ENCODE data around the gene KRTAP5-3. TPM values are rescaled to one million over a fixed set of nuclear protein-coding genes. Genes with fewer than 3 reads are reported as not detected.

Gene KRTAP5-3
- total and polyA plus RNA-seq, 2 of the 8 experiments (the other 6 are each of a cell fraction or from before 2014, with no cell fraction given): not detected

DNA sequence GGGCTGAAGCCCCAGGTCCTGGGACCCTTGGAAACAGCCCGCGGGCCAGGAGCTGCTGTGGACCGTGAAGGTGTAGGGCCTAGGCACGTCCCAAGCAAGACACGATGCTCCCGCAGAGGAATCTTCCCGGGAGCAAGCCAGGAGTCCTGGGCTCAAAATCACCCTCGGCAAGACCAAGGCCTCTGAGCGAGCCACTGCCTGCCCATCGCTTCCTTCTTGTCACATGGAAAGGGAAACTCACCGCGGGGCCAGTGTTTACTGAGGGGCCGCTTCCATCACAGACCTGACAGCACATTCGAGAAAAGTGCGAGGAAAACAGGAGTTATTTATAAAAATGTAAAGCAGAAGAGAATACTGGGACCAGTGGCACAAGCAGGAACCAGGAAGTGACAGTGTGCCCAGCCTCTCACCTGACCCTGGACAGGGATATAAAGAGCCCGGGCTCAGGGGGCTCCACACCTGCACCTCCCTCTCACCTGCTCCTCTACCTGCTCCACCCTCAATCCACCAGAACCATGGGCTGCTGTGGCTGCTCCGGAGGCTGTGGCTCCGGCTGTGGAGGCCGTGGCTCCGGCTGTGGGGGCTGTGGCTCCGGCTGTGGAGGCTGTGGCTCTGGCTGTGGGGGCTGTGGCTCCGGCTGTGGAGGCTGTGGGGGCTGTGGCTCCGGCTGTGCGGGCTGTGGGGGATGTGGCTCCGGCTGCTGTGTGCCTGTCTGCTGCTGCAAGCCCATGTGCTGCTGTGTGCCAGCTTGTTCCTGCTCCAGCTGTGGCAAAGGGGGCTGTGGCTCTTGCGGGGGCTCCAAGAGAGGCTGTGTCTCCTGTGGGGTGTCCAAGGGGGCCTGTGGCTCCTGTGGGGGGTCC is 21.3 kb upstream of the KRTAP5-3 start, which contains the start of gene KRTAP5-5:
TSS of gene KRTAP5-5 (plus strand) at position 450 of the 860 bp plus-strand sequence. CDS start at position 516, 66 bp downstream.
- no peak within 1 kb of the TSS for H3K14ac ChIP-seq (ENCODE audit: insufficient read length)
- H2BK20ac ChIP-seq (ENCODE audit: low read length): no peak within 1 kb of the TSS
- peaks cover 0 to 2% of the 10 kb centered on the region in 2 experiments for H4K20me1 ChIP-seq (replicated peaks in 1 of 2; ENCODE audit: control insufficient read depth in 1 of 2, insufficient read depth in 2 of 2, low read length in 2 of 2)
- ChIA-PET CTCF (ENCODE audit: partially characterized antibody) (interaction anchor here (0.7 to 6.5 kb wide), 25 partner anchors 10 to 791 kb away, joined by 3 to 47 read pairs (median 4); partner anchors contain the start of gene KRTAP5-2), POLR2A (ENCODE audit: partially characterized antibody) (interaction anchor here (0.6 to 1.6 kb wide), 3 partner anchors 17 to 245 kb away, joined by 3 to 5 read pairs (median 4); no protein-coding TSS in a partner anchor)
- DNase-seq (ENCODE audit: low read depth in 1 of 2, low spot score in 2 of 2) (no peak), FAIRE-seq (no peak)
- H3K18ac ChIP-seq (ENCODE audit: extremely low read depth, low read length): 0 out of 2 replicates have a peak within 1 kb of the TSS, but pooled peaks have one; percentile 28
- WGBS, 2 experiments (ENCODE audit: extremely low coverage in 1 of 2, insufficient coverage in 1 of 2, insufficient read length in 1 of 2, insufficient replicate concordance in 2 of 2, low coverage in 1 of 2, low lambda C conversion rate in 2 of 2, missing lambda C conversion rate in 1 of 2): 85% methylated on average over 26 of the region's 26 CpGs; no CpG with 5 or more reads in 1 of the 2 experiments
- no peak within 1 kb of the TSS for H3K4ac ChIP-seq (replicated peaks; ENCODE audit: insufficient read length, low read depth, low read length)
- H2BK15ac ChIP-seq (ENCODE audit: low read length): peak within 1 kb of the TSS; percentile 72; the same call in 1 of the 2 replicates
- no peaks in the 10 kb centered on the region for H3K23me2 ChIP-seq (ENCODE audit: low read depth, low read length)
- peak within 1 kb of the TSS; percentile 94 for H2AFZ ChIP-seq (ENCODE audit: low read length)
- H3K79me1 ChIP-seq (ENCODE audit: low read depth, low read length): no peaks in the 10 kb centered on the region
- H3K27ac ChIP-seq (ENCODE audit: low read depth, low read length): no peak within 1 kb of the TSS
- no peak within 1 kb of the TSS for H4K5ac ChIP-seq (ENCODE audit: insufficient read length, low read depth, low read length)
- H3K9me3 ChIP-seq (ENCODE audit: insufficient read depth in 2 of 2, low read depth in 1 of 2, low read length in 1 of 2): no peaks in the 10 kb centered on the region
- no peak within 1 kb of the TSS for H2BK120ac ChIP-seq (replicated peaks; ENCODE audit: low read depth, low read length)
- no peak within 1 kb of the TSS for H2AK5ac ChIP-seq (ENCODE audit: low read depth, low read length)
- 0 out of 2 replicates have a peak within 1 kb of the TSS, but pooled peaks have one; percentile 9 for H4K8ac ChIP-seq (ENCODE audit: extremely low read depth, insufficient read depth, low read length)
- H3K4me2 ChIP-seq (ENCODE audit: insufficient read depth in 1 of 2, low read depth in 2 of 2, low read length in 2 of 2): no peak within 1 kb of the TSS
- H2BK5ac ChIP-seq (ENCODE audit: low read depth, low read length): no peak within 1 kb of the TSS
- no peak within 1 kb of the TSS for H3K4me3 ChIP-seq (ENCODE audit: extremely low read depth in 1 of 4, insufficient read depth in 2 of 4, low read depth in 3 of 4, low read length in 4 of 4)
- peak within 1 kb of the TSS; percentile 27; the same call in 1 of the 2 replicates for H2BK12ac ChIP-seq (ENCODE audit: low read depth, low read length)
- H3K79me2 ChIP-seq (ENCODE audit: control insufficient read depth in 1 of 2, insufficient read depth in 2 of 2, low read length in 2 of 2): no peaks in the 10 kb centered on the region
- H4K91ac ChIP-seq (replicated peaks; ENCODE audit: insufficient read length, low read length): no peak within 1 kb of the TSS
- H3K27me3 ChIP-seq (replicated peaks in 1 of 4; ENCODE audit: control insufficient read depth in 3 of 4, extremely low read depth in 1 of 4, insufficient read depth in 3 of 4, low read length in 3 of 4): peaks cover 0 to 16% (median 3%) of the 10 kb centered on the region in 4 experiments; a peak in 5 of 7 replicates
- H3K9ac ChIP-seq (replicated peaks in 1 of 4; ENCODE audit: extremely low read depth in 1 of 4, low read depth in 3 of 4, low read length in 3 of 4): no peak within 1 kb of the TSS
- no peak within 1 kb of the TSS for H3K56ac ChIP-seq (replicated peaks; ENCODE audit: insufficient read length, low read depth, low read length)
- no peak within 1 kb of the TSS for H3K23ac ChIP-seq (ENCODE audit: insufficient read length)
- H3K4me1 ChIP-seq (replicated peaks in 1 of 4; ENCODE audit: control insufficient read depth in 3 of 4, insufficient read depth in 4 of 4, low read length in 3 of 4): peaks cover 0 to 4% (median 1%) of the 10 kb centered on the region in 4 experiments; a peak in 4 of 7 replicates
- H3K36me3 ChIP-seq (ENCODE audit: control insufficient read depth in 2 of 4, insufficient read depth in 4 of 4, low read length in 3 of 4): no peaks in the 10 kb centered on the region
- TF ChIP-seq BCL11A (IDR thresholded peaks at IDR 0.05; ENCODE audit: low read depth in 2 of 2, low read length in 2 of 2) (no peak), YY1 (IDR thresholded peaks at IDR 0.05; ENCODE audit: low read depth, low read length) (no peak), CHD2 (IDR thresholded peaks at IDR 0.05; ENCODE audit: low read length) (no peak), SIRT6 (IDR thresholded peaks at IDR 0.05; ENCODE audit: low read length) (no peak), EZH2 (IDR thresholded peaks at IDR 0.05; ENCODE audit: low read depth, low read length, severe bottlenecking) (no peak), SP1 (IDR thresholded peaks at IDR 0.05; ENCODE audit: low read depth, low read length) (no peak)
- TF ChIP-seq, protein P1, sequence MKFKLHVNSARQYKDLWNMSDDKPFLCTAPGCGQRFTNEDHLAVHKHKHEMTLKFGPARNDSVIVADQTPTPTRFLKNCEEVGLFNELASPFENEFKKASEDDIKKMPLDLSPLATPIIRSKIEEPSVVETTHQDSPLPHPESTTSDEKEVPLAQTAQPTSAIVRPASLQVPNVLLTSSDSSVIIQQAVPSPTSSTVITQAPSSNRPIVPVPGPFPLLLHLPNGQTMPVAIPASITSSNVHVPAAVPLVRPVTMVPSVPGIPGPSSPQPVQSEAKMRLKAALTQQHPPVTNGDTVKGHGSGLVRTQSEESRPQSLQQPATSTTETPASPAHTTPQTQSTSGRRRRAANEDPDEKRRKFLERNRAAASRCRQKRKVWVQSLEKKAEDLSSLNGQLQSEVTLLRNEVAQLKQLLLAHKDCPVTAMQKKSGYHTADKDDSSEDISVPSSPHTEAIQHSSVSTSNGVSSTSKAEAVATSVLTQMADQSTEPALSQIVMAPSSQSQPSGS (IDR thresholded peaks at IDR 0.05; ENCODE audit: low read length): no peak

All from H1 (cell line).